HEK293 (cell line): ENCODE data around the gene CACNA1H.

Source experiments
- TCF7L2 ChIP-seq: IDR thresholded peaks from 2 replicates; pipeline ENCODE4 v1.6.1; 2011; ENCODE audit warnings: low read depth, mild to moderate bottlenecking, inconsistent platforms, low read length, moderate library complexity, borderline replicate concordance
- ZBTB20 ChIP-seq: fragments of 450-650 bp; formaldehyde crosslinking; IDR thresholded peaks from 2 replicates; pipeline ENCODE4 v1.5.1; 2016; ENCODE audit warnings: missing biosample characterization, missing genetic modification characterization
- ZBTB7A ChIP-seq: fragments of 450-650 bp; formaldehyde crosslinking; IDR thresholded peaks from 2 replicates; pipeline ENCODE4 v1.5.1; 2016; ENCODE audit warnings: low read depth, missing biosample characterization, missing genetic modification characterization
- ZNF114 ChIP-seq: fragments of 450-650 bp; formaldehyde crosslinking; IDR thresholded peaks from 2 replicates; pipeline ENCODE4 v1.5.0; 2017; ENCODE audit warnings: missing biosample characterization, missing genetic modification characterization
- ZNF211 ChIP-seq: fragments of 450-650 bp; formaldehyde crosslinking; IDR thresholded peaks from 2 replicates; pipeline ENCODE4 v1.5.1; 2016; ENCODE audit warnings: low read depth, missing biosample characterization, missing genetic modification characterization
- ZNF501 ChIP-seq: fragments of 450-650 bp; formaldehyde crosslinking; IDR thresholded peaks from 2 replicates; pipeline ENCODE4 v1.5.1; 2016; ENCODE audit warnings: missing biosample characterization, missing genetic modification characterization
- ZNF623 ChIP-seq: fragments of 450-650 bp; formaldehyde crosslinking; IDR thresholded peaks from 2 replicates; pipeline ENCODE4 v1.5.1; 2016; ENCODE audit warnings: missing biosample characterization, missing genetic modification characterization
- ZNF658 ChIP-seq: fragments of 450-650 bp; formaldehyde crosslinking; IDR thresholded peaks from 2 replicates; pipeline ENCODE4; 2016; ENCODE audit warnings: missing biosample characterization, missing genetic modification characterization
- ZNF707 ChIP-seq: fragments of 450-650 bp; formaldehyde crosslinking; IDR thresholded peaks from 2 replicates; pipeline ENCODE4 v1.5.1; 2016; ENCODE audit warnings: missing biosample characterization, missing genetic modification characterization
- TF ChIP-seq, protein P1 (sequence below): fragments of 450-650 bp; formaldehyde crosslinking; IDR thresholded peaks from 2 replicates; pipeline ENCODE4 v1.5.1; 2016; ENCODE audit warnings: missing biosample characterization, missing genetic modification characterization
- TF ChIP-seq, protein P2 (sequence below): fragments of 450-650 bp; formaldehyde crosslinking; IDR thresholded peaks from 2 replicates; pipeline ENCODE4 v1.5.1; 2016; ENCODE audit warnings: missing biosample characterization, missing genetic modification characterization
- TF ChIP-seq, protein P3 (sequence below): fragments of 450-650 bp; formaldehyde crosslinking; IDR thresholded peaks from 2 replicates; pipeline ENCODE4 v1.5.1; 2016; ENCODE audit warnings: missing biosample characterization, missing genetic modification characterization, borderline replicate concordance

DNA sequence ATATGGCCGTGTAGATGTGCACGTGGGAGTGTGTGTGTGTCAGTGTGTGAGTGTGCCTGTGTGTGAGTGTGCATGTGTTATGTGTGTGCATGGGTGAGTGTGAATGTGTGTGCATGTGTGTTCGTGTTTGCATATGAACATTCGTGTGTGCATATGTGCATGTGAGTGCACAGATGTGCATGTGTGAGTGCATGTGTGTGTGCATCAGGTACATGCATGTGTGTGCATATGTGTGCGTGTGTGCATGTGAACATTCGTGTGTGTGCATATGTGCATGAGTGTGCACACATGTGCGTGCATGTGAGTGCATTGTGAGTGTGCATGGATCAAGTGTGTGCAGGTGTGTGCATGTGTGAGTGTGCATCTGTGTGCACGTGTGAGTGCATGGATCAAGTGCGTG is 85.1 kb downstream of the CACNA1H start:
- TF ChIP-seq, protein P1, sequence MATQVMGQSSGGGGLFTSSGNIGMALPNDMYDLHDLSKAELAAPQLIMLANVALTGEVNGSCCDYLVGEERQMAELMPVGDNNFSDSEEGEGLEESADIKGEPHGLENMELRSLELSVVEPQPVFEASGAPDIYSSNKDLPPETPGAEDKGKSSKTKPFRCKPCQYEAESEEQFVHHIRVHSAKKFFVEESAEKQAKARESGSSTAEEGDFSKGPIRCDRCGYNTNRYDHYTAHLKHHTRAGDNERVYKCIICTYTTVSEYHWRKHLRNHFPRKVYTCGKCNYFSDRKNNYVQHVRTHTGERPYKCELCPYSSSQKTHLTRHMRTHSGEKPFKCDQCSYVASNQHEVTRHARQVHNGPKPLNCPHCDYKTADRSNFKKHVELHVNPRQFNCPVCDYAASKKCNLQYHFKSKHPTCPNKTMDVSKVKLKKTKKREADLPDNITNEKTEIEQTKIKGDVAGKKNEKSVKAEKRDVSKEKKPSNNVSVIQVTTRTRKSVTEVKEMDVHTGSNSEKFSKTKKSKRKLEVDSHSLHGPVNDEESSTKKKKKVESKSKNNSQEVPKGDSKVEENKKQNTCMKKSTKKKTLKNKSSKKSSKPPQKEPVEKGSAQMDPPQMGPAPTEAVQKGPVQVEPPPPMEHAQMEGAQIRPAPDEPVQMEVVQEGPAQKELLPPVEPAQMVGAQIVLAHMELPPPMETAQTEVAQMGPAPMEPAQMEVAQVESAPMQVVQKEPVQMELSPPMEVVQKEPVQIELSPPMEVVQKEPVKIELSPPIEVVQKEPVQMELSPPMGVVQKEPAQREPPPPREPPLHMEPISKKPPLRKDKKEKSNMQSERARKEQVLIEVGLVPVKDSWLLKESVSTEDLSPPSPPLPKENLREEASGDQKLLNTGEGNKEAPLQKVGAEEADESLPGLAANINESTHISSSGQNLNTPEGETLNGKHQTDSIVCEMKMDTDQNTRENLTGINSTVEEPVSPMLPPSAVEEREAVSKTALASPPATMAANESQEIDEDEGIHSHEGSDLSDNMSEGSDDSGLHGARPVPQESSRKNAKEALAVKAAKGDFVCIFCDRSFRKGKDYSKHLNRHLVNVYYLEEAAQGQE (tag by site-specific recombination) = no peak
- TF ChIP-seq ZNF501 (tag by site-specific recombination) (no peak), ZBTB20 (tag by site-specific recombination) (no peak), ZNF114 (no peak), ZNF623 (tag by site-specific recombination) (no peak), ZBTB7A (tag by site-specific recombination) (no peak), ZNF211 (tag by site-specific recombination) (no peak), ZNF658 (tag by site-specific recombination) (no peak), ZNF707 (tag by site-specific recombination) (no peak), TCF7L2 (no peak)
- TF ChIP-seq, protein P2, sequence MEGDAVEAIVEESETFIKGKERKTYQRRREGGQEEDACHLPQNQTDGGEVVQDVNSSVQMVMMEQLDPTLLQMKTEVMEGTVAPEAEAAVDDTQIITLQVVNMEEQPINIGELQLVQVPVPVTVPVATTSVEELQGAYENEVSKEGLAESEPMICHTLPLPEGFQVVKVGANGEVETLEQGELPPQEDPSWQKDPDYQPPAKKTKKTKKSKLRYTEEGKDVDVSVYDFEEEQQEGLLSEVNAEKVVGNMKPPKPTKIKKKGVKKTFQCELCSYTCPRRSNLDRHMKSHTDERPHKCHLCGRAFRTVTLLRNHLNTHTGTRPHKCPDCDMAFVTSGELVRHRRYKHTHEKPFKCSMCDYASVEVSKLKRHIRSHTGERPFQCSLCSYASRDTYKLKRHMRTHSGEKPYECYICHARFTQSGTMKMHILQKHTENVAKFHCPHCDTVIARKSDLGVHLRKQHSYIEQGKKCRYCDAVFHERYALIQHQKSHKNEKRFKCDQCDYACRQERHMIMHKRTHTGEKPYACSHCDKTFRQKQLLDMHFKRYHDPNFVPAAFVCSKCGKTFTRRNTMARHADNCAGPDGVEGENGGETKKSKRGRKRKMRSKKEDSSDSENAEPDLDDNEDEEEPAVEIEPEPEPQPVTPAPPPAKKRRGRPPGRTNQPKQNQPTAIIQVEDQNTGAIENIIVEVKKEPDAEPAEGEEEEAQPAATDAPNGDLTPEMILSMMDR (tag by site-specific recombination) = no peak
- TF ChIP-seq, protein P3, sequence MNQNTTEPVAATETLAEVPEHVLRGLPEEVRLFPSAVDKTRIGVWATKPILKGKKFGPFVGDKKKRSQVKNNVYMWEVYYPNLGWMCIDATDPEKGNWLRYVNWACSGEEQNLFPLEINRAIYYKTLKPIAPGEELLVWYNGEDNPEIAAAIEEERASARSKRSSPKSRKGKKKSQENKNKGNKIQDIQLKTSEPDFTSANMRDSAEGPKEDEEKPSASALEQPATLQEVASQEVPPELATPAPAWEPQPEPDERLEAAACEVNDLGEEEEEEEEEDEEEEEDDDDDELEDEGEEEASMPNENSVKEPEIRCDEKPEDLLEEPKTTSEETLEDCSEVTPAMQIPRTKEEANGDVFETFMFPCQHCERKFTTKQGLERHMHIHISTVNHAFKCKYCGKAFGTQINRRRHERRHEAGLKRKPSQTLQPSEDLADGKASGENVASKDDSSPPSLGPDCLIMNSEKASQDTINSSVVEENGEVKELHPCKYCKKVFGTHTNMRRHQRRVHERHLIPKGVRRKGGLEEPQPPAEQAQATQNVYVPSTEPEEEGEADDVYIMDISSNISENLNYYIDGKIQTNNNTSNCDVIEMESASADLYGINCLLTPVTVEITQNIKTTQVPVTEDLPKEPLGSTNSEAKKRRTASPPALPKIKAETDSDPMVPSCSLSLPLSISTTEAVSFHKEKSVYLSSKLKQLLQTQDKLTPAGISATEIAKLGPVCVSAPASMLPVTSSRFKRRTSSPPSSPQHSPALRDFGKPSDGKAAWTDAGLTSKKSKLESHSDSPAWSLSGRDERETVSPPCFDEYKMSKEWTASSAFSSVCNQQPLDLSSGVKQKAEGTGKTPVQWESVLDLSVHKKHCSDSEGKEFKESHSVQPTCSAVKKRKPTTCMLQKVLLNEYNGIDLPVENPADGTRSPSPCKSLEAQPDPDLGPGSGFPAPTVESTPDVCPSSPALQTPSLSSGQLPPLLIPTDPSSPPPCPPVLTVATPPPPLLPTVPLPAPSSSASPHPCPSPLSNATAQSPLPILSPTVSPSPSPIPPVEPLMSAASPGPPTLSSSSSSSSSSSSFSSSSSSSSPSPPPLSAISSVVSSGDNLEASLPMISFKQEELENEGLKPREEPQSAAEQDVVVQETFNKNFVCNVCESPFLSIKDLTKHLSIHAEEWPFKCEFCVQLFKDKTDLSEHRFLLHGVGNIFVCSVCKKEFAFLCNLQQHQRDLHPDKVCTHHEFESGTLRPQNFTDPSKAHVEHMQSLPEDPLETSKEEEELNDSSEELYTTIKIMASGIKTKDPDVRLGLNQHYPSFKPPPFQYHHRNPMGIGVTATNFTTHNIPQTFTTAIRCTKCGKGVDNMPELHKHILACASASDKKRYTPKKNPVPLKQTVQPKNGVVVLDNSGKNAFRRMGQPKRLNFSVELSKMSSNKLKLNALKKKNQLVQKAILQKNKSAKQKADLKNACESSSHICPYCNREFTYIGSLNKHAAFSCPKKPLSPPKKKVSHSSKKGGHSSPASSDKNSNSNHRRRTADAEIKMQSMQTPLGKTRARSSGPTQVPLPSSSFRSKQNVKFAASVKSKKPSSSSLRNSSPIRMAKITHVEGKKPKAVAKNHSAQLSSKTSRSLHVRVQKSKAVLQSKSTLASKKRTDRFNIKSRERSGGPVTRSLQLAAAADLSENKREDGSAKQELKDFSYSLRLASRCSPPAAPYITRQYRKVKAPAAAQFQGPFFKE (tag by site-specific recombination) = no peak
